ENCODE measurements around the gene METTL26.

METTL26 gene

GRCh38 chr16:596736-597060 lies 39.4 kb downstream of the METTL26 start:
- Histone ChIP-seq H3F3A (ENCODE audit: low read depth) (no peaks in the 10 kb centered on the region), H3K9me3 (ENCODE audit: insufficient read depth, low read depth, low read length) (no peaks in the 10 kb centered on the region), H3K4me2 (ENCODE audit: low read depth, low read length, poor library complexity, severe bottlenecking) (no peak overlapping the region), H4K20me1 (ENCODE audit: insufficient read depth, low read length, poor library complexity, severe bottlenecking) (no peaks in the 10 kb centered on the region), H3K9me2 (replicated peaks; ENCODE audit: low read depth, low read length) (no peaks in the 10 kb centered on the region), H3K79me2 (ENCODE audit: insufficient read depth, low read length) (peaks cover 40% of the 10 kb centered on the region; the same call in 1 of the 2 replicates), H3K4me1 (ENCODE audit: insufficient read depth, low read length, poor library complexity, severe bottlenecking) (peaks cover 18% of the 10 kb centered on the region), H3K9ac (ENCODE audit: low read depth, low read length, poor library complexity, severe bottlenecking) (no peak overlapping the region), H3K4me3 (ENCODE audit: low read length, poor library complexity, severe bottlenecking) (no peak overlapping the region), H3K36me3 (ENCODE audit: insufficient read depth, low read length) (no peaks in the 10 kb centered on the region; the same call in 1 of the 2 replicates), H2AFZ (ENCODE audit: low read length) (no peak overlapping the region), H3K27me3 (ENCODE audit: insufficient read depth, low read length, poor library complexity, severe bottlenecking) (no peaks in the 10 kb centered on the region)
- TF ChIP-seq CTCF (conservative IDR thresholded peaks at IDR 0.05; ENCODE audit: low read length) (no peak), EZH2phosphoT487 (IDR thresholded peaks at IDR 0.05; ENCODE audit: borderline replicate concordance) (no peak)

GRCh38 chr16:595942-596735 lies 40.0 kb downstream of the METTL26 start:
- Histone ChIP-seq H3K9ac (ENCODE audit: low read depth, low read length, poor library complexity, severe bottlenecking) (no peak overlapping the region), H3K4me1 (ENCODE audit: insufficient read depth, low read length, poor library complexity, severe bottlenecking) (peaks cover 18% of the 10 kb centered on the region), H3K27me3 (ENCODE audit: insufficient read depth, low read length, poor library complexity, severe bottlenecking) (no peaks in the 10 kb centered on the region), H3K4me2 (ENCODE audit: low read depth, low read length, poor library complexity, severe bottlenecking) (no peak overlapping the region), H3K4me3 (ENCODE audit: low read length, poor library complexity, severe bottlenecking) (no peak overlapping the region), H3K9me2 (replicated peaks; ENCODE audit: low read depth, low read length) (no peaks in the 10 kb centered on the region), H4K20me1 (ENCODE audit: insufficient read depth, low read length, poor library complexity, severe bottlenecking) (no peaks in the 10 kb centered on the region), H3K9me3 (ENCODE audit: insufficient read depth, low read depth, low read length) (no peaks in the 10 kb centered on the region), H3K36me3 (ENCODE audit: insufficient read depth, low read length) (no peaks in the 10 kb centered on the region; the same call in 1 of the 2 replicates), H2AFZ (ENCODE audit: low read length) (no peak overlapping the region), H3K79me2 (ENCODE audit: insufficient read depth, low read length) (peaks cover 44% of the 10 kb centered on the region; the same call in 1 of the 2 replicates), H3F3A (ENCODE audit: low read depth) (no peaks in the 10 kb centered on the region)
- TF ChIP-seq CTCF (conservative IDR thresholded peaks at IDR 0.05; ENCODE audit: low read length), result no peak
- no peak for TF ChIP-seq EZH2phosphoT487 (IDR thresholded peaks at IDR 0.05; ENCODE audit: borderline replicate concordance)

- H3F3A ChIP-seq (ENCODE audit: low read depth), result no peaks in the 10 kb centered on the region
- H3K4me3 ChIP-seq (ENCODE audit: low read length, poor library complexity, severe bottlenecking), result no peak overlapping the region
- H3K9me2 ChIP-seq (replicated peaks; ENCODE audit: low read depth, low read length), result no peaks in the 10 kb centered on the region
- no peak overlapping the region for H2AFZ ChIP-seq (ENCODE audit: low read length)
- H3K36me3 ChIP-seq (ENCODE audit: insufficient read depth, low read length), result no peaks in the 10 kb centered on the region; the same call in 1 of the 2 replicates
- TF ChIP-seq EZH2phosphoT487 (IDR thresholded peaks at IDR 0.05; ENCODE audit: borderline replicate concordance) (no peak), CTCF (conservative IDR thresholded peaks at IDR 0.05; ENCODE audit: low read length) (no peak)
- no peak overlapping the region for H3K9ac ChIP-seq (ENCODE audit: low read depth, low read length, poor library complexity, severe bottlenecking)
- H3K9me3 ChIP-seq (ENCODE audit: insufficient read depth, low read depth, low read length), result no peaks in the 10 kb centered on the region
- no peak overlapping the region for H3K4me2 ChIP-seq (ENCODE audit: low read depth, low read length, poor library complexity, severe bottlenecking)
- H3K79me2 ChIP-seq (ENCODE audit: insufficient read depth, low read length), result peaks cover 54% of the 10 kb centered on the region; the same call in 1 of the 2 replicates
- H3K27me3 ChIP-seq (ENCODE audit: insufficient read depth, low read length, poor library complexity, severe bottlenecking), result no peaks in the 10 kb centered on the region
- H4K20me1 ChIP-seq (ENCODE audit: insufficient read depth, low read length, poor library complexity, severe bottlenecking), result peaks cover 6% of the 10 kb centered on the region
- H3K4me1 ChIP-seq (ENCODE audit: insufficient read depth, low read length, poor library complexity, severe bottlenecking), result peaks cover 25% of the 10 kb centered on the region
Measured at GRCh38 chr16:595094-595528, 41.0 kb downstream of the METTL26 start.

Data from Loucy (cell line).